Activated CD8-positive, alpha-beta memory T cell treated with anti-CD3 and anti-CD28 coated beads, Interleukin-2, amount 10 ng/mL, durations not matched to agents 7 days and 5 days (primary cell): ENCODE results near the gene TIAM1. TPM values are rescaled to one million over a fixed set of nuclear protein-coding genes. Genes with fewer than 3 reads are reported as not detected.

Experiments used
- ATAC-seq: fragments of 150-1000 bp; cut with Tn5 transposase; one replicate; pipeline ENCODE4 v1.10.0; 2021; ENCODE audit warnings: moderate library complexity
- CTCF ChIA-PET: fragments of 350-600 bp; sonication (Branson Sonifier 250); formaldehyde crosslinking; loops from one replicate; lab custom pipeline; 2021; ENCODE audit warnings: antibody characterized with exemption; lab: Charles Lee
- DNase-seq: peaks from one replicate; pipeline ENCODE4 v3.0.0-alpha.2; 2020
- H3K27ac Mint-ChIP-seq: one replicate; pipeline ENCODE4 v1.8.0; 2021; ENCODE audit warnings: mild to moderate bottlenecking, mixed read lengths
- H3K27me3 Mint-ChIP-seq: one replicate; pipeline ENCODE4 v1.8.0; 2021; ENCODE audit warnings: mixed read lengths
- H3K36me3 Mint-ChIP-seq: one replicate; pipeline ENCODE4 v1.8.0; 2021; ENCODE audit warnings: mild to moderate bottlenecking, mixed read lengths
- H3K4me1 Mint-ChIP-seq: one replicate; pipeline ENCODE4 v1.8.0; 2021; ENCODE audit warnings: mixed read lengths
- H3K4me3 Mint-ChIP-seq: one replicate; pipeline ENCODE4 v1.8.0; 2021; ENCODE audit warnings: mild to moderate bottlenecking, moderate library complexity, mixed read lengths
- H3K9me3 Mint-ChIP-seq: one replicate; pipeline ENCODE4 v1.8.0; 2022; ENCODE audit warnings: low read depth, mixed read lengths
- total RNA-seq, 2 experiments: library from RNA; stranded (reverse); gene quantifications; one replicate each; pipeline ENCODE4 v1.2.3, GENCODE V29; 2021

TIAM1 gene
- total RNA-seq, 2 experiments from 2014 or later = 18.8 to 20.5 TPM

DNA sequence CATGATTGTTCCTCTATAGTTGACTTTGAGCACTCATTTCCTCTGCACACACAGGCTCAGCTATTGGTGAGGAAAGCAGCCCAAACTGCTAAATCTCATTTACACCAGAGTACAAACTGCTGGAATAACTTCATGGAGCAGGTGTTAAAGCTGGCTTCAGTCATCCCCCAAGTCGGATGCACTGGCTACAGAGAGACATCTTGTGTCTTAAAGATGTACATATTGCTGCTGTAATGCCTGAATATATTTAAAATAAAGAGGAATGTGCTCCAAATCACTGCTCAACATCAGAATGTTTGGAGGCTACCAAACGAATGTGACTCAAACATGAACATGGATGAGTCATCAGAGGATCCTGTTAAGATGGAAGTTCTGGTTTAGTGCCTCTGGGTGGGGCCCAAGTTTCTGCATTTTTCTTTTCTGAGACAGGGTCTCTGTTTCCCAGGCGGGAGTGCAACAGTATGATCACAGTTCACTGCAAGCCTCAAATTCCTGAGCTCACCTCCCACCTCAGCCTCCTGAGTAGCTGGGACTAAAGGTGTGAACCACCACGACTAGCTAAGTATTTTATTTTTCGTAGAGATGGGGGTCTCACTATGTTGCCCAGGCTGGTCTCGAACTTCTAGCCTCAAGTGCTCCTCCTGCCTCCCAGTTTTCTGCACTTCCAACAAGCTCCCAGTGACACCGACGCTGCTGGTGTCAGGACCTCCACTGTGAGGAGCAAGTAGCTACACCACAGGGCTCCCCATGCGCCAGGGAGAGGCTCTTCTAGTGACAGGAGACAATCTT is 226.7 kb downstream of the TIAM1 start:
- DNase-seq (no peak), ATAC-seq (no peak)
- Mint-ChIP-seq H3K4me3 (no peak overlapping the region), H3K27ac (no peak overlapping the region), H3K4me1 (peaks cover 7% of the 10 kb centered on the region), H3K36me3 (peaks cover 4% of the 10 kb centered on the region), H3K9me3 (no peaks in the 10 kb centered on the region), H3K27me3 (peaks cover 50% of the 10 kb centered on the region)
- CTCF ChIA-PET = interaction anchor here (0.8 to 1.8 kb wide), 3 partner anchors 19 to 487 kb away, joined by 3 to 6 read pairs (median 4); no protein-coding TSS in a partner anchor

DNA sequence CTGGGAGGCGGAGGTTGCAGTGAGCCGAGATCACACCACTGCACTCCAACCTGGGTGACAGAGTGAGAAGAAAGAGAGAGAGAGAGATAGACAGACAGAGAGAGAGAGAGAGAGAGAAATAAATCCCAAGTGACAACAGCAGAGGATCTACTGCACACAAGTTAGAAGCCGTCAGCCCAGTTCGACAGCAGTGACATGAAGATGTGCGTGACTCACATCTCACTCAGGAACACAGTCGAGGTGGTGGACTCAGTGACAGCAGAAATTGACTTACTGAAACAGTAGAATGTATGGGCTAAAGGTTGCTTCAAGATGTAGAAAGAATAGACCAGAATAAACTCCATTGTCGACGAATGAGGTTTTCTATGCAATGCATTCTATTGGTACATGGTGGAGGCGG is 228.8 kb downstream of the TIAM1 start:
- no peak for ATAC-seq
- Mint-ChIP-seq H3K27ac (no peak overlapping the region), H3K4me1 (peaks cover 7% of the 10 kb centered on the region), H3K36me3 (peaks cover 1% of the 10 kb centered on the region), H3K4me3 (no peak overlapping the region), H3K27me3 (peaks cover 43% of the 10 kb centered on the region), H3K9me3 (no peaks in the 10 kb centered on the region)
- no peak for DNase-seq
- CTCF ChIA-PET = no interaction called here

DNA sequence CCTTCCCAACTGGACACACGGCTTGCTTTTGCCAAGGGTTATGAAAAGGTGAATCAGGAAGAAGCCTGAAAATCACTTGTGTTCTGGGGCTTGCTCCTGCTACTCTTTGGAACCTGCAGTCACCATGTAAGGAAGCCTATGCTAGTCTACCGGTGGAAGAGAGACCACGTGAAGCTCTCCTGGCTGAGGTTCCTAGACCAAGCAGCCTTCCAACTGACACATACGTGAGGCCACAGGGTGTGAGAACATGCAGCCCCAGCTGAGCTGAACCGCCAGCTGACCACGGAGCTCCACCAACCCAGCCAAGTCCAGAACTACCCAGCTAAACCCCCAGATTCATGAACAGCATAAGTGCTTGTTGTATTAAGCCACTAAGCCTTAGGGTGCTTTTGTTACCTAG is 233.0 kb downstream of the TIAM1 start:
- H3K4me1 Mint-ChIP-seq = peaks cover 4% of the 10 kb centered on the region
- no peaks in the 10 kb centered on the region for H3K36me3 Mint-ChIP-seq
- peaks cover 45% of the 10 kb centered on the region for H3K27me3 Mint-ChIP-seq
- H3K4me3 Mint-ChIP-seq = no peak overlapping the region
- H3K9me3 Mint-ChIP-seq = no peaks in the 10 kb centered on the region
- no peak overlapping the region for H3K27ac Mint-ChIP-seq
- ATAC-seq = no peak
- no peak for DNase-seq
- CTCF ChIA-PET = interaction anchor here (1.8 to 5.4 kb wide), 2 partner anchors 22 to 70 kb away, joined by 6 to 33 read pairs; no protein-coding TSS in a partner anchor

DNA sequence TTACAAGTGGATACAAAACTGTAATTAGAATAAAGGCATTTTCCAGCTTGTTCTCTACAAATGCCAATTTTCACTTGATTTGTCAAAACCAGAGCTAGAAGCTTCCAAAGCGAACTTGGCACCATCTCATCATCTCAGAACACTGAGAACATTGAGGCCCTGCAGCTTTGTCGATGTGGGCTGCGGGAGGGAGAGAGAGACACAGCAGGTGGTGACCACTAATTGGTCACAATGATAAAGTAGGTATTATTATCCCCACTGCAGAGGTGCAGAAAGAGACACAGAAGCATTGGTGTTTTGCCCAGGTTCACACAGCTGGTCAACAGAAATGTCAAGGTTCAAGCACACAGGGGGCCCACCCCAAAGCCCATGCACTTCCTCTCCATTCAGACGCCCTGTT is 233.6 kb downstream of the TIAM1 start:
- Mint-ChIP-seq H3K27ac (no peak overlapping the region), H3K4me3 (no peak overlapping the region), H3K9me3 (no peaks in the 10 kb centered on the region), H3K4me1 (peaks cover 4% of the 10 kb centered on the region), H3K27me3 (peaks cover 41% of the 10 kb centered on the region), H3K36me3 (no peaks in the 10 kb centered on the region)
- no peak for ATAC-seq
- CTCF ChIA-PET = interaction anchor here (1.5 to 5.4 kb wide), 4 partner anchors 9 to 473 kb away, joined by 3 to 33 read pairs (median 4); no protein-coding TSS in a partner anchor
- no peak for DNase-seq

DNA sequence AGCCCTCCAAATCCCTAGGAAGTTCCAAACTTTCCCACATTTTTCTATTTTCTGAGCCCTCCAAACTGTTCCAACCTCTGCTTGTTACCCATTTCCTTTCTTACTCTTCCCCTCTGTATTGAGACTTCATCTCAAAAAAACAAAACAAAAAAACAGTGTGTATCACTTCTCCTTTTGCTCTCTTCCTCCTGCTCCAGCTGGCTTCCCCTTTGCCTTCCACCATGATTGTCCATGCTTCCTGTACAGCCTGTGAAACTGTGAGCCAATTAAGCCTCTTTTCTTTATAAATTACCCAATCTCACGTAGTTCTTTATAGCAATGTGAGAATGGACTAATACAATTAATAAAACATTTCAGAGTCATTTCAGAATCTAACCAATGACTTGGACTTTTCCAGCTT is 236.2 kb downstream of the TIAM1 start:
- CTCF ChIA-PET = interaction anchor here (1.1 to 5.4 kb wide), 3 partner anchors 8 to 473 kb away, joined by 4 to 33 read pairs (median 7); no protein-coding TSS in a partner anchor
- no peak overlapping the region for H3K27ac Mint-ChIP-seq

DNA sequence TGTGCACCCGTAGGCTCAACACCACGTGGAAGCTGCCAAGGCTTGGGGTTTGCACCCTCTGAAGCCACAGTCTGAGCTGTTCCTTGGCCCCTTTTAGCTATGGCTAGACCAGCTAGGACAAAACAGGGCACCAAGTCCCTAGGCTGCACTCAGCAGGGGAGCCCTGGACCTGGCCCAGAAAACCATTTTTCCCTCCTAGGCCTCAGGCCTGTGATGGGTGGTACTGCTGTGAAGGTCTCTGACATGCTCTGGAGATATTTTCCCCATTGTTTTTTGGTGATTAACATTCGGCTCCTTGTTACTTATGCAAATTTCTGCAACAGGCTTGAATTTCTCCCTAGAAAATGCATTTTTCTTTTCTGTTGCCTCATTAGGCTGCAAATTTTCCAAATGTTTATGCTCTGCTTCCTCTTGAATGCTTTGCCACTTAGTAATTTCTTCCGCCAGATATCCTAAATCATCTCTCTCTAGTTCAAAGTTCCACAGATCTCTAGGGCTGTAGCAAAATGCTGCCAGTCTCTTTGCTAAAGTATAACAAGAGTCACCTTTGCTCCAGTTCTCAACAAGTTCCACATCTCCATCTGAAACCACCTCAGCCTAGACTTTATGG is 236.8 kb downstream of the TIAM1 start:
- H3K4me3 Mint-ChIP-seq = no peak overlapping the region
- H3K27ac Mint-ChIP-seq = no peak overlapping the region
- H3K27me3 Mint-ChIP-seq = peaks cover 35% of the 10 kb centered on the region
- H3K36me3 Mint-ChIP-seq = no peaks in the 10 kb centered on the region
- H3K4me1 Mint-ChIP-seq = peaks cover 17% of the 10 kb centered on the region
- H3K9me3 Mint-ChIP-seq = no peaks in the 10 kb centered on the region
- CTCF ChIA-PET = no interaction called here
- DNase-seq (no peak), ATAC-seq (no peak)

More for the DNA sequence above, 236.2 kb downstream of the TIAM1 start:
- DNase-seq = no peak
- Mint-ChIP-seq H3K36me3 (no peaks in the 10 kb centered on the region), H3K4me1 (peaks cover 15% of the 10 kb centered on the region), H3K9me3 (no peaks in the 10 kb centered on the region), H3K4me3 (no peak overlapping the region), H3K27me3 (peaks cover 36% of the 10 kb centered on the region)
- ATAC-seq = no peak

DNA sequence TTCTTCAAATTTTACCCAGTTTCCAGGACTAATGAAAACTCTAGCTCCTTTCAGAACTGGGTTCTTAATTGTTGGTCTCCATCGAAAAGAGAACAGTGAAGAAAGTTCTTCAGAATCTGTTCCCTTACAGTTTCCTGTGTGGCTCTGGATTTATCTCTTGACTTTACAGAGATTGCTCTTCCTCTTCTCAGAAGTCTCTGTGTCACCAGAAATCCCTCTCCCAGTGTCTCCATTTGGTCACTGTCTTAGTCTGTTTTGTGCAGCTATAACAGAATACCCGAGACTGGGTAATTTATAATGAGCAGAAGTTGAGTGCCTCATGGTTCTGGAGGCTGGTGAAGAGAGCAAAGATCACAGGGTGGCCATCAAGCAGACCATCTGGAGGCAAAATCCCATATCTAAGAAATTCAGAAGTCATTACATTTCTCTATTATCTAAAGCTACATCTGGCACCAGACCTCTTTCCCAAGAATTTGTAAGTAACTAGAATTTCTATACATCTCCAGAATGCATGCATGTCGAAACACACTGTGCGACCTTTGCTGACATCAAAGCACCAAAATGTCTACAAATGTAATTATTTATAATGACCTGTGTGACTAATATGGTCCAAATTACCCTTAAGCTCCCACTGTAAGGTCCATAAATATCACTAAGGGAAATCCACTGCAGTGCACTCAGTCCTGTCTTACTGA is 240.3 kb downstream of the TIAM1 start:
- DNase-seq (no peak), ATAC-seq (no peak)
- peaks cover 18% of the 10 kb centered on the region for H3K4me1 Mint-ChIP-seq
- no peaks in the 10 kb centered on the region for H3K9me3 Mint-ChIP-seq
- no peak overlapping the region for H3K27ac Mint-ChIP-seq
- H3K36me3 Mint-ChIP-seq = no peaks in the 10 kb centered on the region
- H3K4me3 Mint-ChIP-seq = no peak overlapping the region
- H3K27me3 Mint-ChIP-seq = peaks cover 40% of the 10 kb centered on the region
- CTCF ChIA-PET = no interaction called here

DNA sequence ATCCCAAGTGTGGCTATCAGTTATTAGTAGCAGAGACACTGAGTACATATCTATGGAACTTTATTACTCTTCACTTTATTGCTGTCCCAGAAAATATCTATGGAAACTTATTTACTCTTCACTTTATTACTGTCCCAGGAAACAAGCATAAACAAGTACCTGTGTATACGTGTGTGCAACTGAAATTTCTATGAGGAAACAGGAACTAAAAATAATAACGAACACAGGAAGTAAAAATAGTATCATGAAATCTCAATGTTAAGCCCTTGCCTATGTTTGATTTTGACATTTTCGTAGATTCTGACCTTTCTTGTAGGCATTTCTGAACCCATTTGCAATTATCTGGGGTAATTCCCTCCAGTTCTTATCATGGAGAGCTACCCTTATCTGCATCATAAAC is 240.9 kb downstream of the TIAM1 start:
- DNase-seq (no peak), ATAC-seq (no peak)
- CTCF ChIA-PET = interaction anchor here (2.6 kb wide), 1 partner anchor 78 kb away, joined by 9 read pairs; no protein-coding TSS in a partner anchor
- Mint-ChIP-seq H3K9me3 (no peaks in the 10 kb centered on the region), H3K4me1 (peaks cover 22% of the 10 kb centered on the region), H3K27ac (no peak overlapping the region), H3K27me3 (peaks cover 42% of the 10 kb centered on the region), H3K36me3 (no peaks in the 10 kb centered on the region), H3K4me3 (no peak overlapping the region)

DNA sequence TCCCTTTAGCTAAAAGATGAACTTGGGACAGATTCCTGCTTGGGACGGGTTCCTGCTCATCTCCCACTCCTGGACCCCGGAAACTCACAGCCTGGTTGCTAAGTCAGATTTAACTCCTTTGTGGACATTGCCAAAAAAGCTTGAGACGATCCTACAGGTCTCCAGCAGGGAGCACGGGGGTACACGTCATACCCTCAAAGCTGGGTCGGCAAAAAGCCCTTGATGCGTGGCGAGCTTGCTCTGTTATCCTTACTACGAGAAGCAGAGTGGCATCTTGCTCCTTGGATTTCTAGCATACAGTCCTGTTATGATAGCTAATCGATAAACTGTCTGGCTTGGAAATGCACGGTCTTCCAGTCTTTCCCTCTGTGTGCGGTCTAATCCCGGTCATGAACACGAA is 244.9 kb downstream of the TIAM1 start:
- CTCF ChIA-PET = interaction anchor here (0.7 to 4.0 kb wide), 15 partner anchors 9 to 506 kb away, joined by 3 to 44 read pairs (median 4); no protein-coding TSS in a partner anchor
- Mint-ChIP-seq H3K27me3 (peaks cover 36% of the 10 kb centered on the region), H3K4me1 (peaks cover 22% of the 10 kb centered on the region), H3K9me3 (no peaks in the 10 kb centered on the region), H3K27ac (no peak overlapping the region), H3K4me3 (no peak overlapping the region), H3K36me3 (no peaks in the 10 kb centered on the region)
- DNase-seq (no peak), ATAC-seq (no peak)

DNA sequence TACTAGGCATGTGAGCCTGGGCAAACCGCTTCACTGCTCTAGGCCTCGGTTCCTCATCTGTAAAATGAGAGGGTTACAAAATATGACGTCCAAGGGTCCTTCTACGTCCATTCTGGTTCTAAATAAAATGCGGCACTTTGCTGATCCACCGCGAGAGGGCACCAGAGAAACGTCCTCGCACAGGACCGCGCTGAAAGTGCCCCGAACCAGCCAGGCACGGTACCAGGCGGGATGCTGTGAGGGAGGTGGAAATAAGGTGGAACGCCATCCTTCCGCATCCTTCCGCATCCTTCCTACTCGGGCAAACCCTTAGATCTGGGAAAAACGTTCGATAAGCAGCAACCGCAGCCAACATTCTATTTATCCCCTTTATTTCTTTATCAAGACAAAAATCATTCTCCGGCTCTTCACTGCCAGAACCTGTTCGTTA is 245.5 kb downstream of the TIAM1 start:
- DNase-seq = peak; percentile 75
- H3K4me1 Mint-ChIP-seq = peaks cover 18% of the 10 kb centered on the region
- no peaks in the 10 kb centered on the region for H3K36me3 Mint-ChIP-seq
- no peak overlapping the region for H3K4me3 Mint-ChIP-seq
- CTCF ChIA-PET = interaction anchor here (0.7 to 4.0 kb wide), 11 partner anchors 8 to 504 kb away, joined by 3 to 44 read pairs (median 4); no protein-coding TSS in a partner anchor
- no peak overlapping the region for H3K27ac Mint-ChIP-seq
- peaks cover 39% of the 10 kb centered on the region for H3K27me3 Mint-ChIP-seq
- no peaks in the 10 kb centered on the region for H3K9me3 Mint-ChIP-seq
- ATAC-seq = peak; percentile 79

DNA sequence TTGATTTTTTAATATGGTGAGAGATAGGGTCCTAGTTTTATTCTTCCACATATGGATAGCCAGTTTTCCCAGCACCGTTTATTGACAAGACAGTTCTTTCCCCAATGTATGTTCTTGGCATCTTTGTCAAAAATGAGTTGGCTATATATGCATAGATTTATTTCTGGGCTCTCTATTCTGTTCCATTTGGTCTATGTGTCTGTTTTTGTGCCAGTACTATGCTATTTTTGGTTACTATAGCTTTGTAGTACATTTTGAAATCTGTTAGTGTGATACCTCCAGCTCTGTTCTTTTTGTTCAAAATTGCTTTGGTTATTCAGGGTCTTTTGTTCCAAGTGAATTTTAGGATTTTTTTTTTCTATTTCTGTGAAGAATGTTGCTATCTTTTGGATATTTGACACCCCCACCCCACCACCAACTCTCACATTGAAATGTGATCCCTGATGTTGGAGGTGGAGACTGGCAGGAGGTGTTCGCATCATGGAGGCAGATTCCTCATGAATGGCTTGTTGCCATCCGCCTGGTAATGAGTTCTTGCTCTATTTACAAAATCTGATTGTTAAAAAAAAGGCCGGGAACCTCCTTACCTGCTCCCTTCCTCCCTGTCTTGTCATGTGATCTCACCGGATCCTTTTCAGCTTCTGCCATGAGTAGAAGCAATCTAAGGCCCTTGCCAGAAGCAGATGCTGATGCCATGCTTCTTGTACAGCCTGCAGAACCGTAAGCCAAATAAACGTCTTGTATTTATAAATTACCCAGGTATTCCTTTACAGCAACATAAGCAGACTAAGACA is 251.0 kb downstream of the TIAM1 start:
- ATAC-seq = no peak
- CTCF ChIA-PET = no interaction called here
- no peak overlapping the region for H3K27ac Mint-ChIP-seq

DNA sequence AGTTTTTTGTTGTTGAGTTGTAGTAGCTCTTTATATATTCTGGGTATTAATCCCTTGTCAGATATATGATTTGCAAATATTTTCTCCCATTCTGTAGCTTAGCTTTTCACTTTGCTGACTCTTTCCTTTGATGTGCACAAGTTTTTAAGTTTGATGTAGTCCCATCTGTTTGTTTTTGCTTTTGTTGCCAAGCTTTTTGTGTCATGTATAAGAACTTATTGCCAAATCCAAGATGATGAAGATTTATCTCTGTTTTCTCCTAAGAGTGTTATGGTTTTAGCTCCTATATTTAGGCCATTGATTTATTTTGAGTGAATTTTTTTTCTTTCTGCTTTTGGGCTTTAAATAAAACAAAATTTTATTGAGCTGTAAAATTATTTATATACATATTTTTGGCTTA is 253.7 kb downstream of the TIAM1 start:
- CTCF ChIA-PET = interaction anchor here (1.3 kb wide), 1 partner anchor 9 kb away, joined by 7 read pairs; no protein-coding TSS in a partner anchor
- peaks cover 55% of the 10 kb centered on the region for H3K27me3 Mint-ChIP-seq

More for the DNA sequence above, 251.0 kb downstream of the TIAM1 start:
- H3K4me1 Mint-ChIP-seq = peaks cover under 1% of the 10 kb centered on the region
- no peaks in the 10 kb centered on the region for H3K36me3 Mint-ChIP-seq
- no peak for DNase-seq
- no peak overlapping the region for H3K4me3 Mint-ChIP-seq
- no peaks in the 10 kb centered on the region for H3K9me3 Mint-ChIP-seq
- H3K27me3 Mint-ChIP-seq = peaks cover 45% of the 10 kb centered on the region

More for the DNA sequence above, 253.7 kb downstream of the TIAM1 start:
- DNase-seq = no peak
- H3K27ac Mint-ChIP-seq = no peak overlapping the region
- no peaks in the 10 kb centered on the region for H3K9me3 Mint-ChIP-seq
- peaks cover 10% of the 10 kb centered on the region for H3K4me1 Mint-ChIP-seq
- no peak for ATAC-seq
- no peaks in the 10 kb centered on the region for H3K36me3 Mint-ChIP-seq
- H3K4me3 Mint-ChIP-seq = no peak overlapping the region
